Measurements from ENCODE around the gene PAX4. TPM values are rescaled to one million over a fixed set of nuclear protein-coding genes. Genes with fewer than 3 reads are reported as not detected.

Gene PAX4
- total and polyA plus RNA-seq, 9 of the 15 experiments (the other 6 are each of a cell fraction or from before 2014, with no cell fraction given), result not detected

GRCh38 chr7:127588019-127588696 lies 29.8 kb downstream of the PAX4 start, which contains the start of gene ARF5 (continued):
- TF ChIP-seq ZBTB11 (CRISPR knock-in tag; IDR thresholded peaks at IDR 0.05), result peak in 1 of 3 experiments; percentile 61; a peak in 2 of 6 replicates
- TF ChIP-seq NR1H2 (CRISPR knock-in tag; IDR thresholded peaks at IDR 0.05), result no peak
- no peak for TF ChIP-seq TSC22D4 (tag; IDR thresholded peaks at IDR 0.05)
- no peak for TF ChIP-seq RBM39 (optimal IDR thresholded peaks at IDR 0.05; ENCODE audit: low read depth, low read length)
- no peak; the same call in 1 of the 2 replicates for TF ChIP-seq MYC (IDR thresholded peaks at IDR 0.05; ENCODE audit: low read depth, low read length)
- no peak for TF ChIP-seq MYC (CRISPR knock-in tag; IDR thresholded peaks at IDR 0.05; ENCODE audit: borderline replicate concordance, low read depth)
- TF ChIP-seq PCBP1 (IDR thresholded peaks at IDR 0.05; ENCODE audit: low read depth, low read length, poor library complexity, severe bottlenecking), result no peak
- TF ChIP-seq TCF3 (CRISPR knock-in tag; IDR thresholded peaks at IDR 0.05), result no peak
- peak; percentile 91 for TF ChIP-seq ZFX (CRISPR knock-in tag; IDR thresholded peaks at IDR 0.05)
- TF ChIP-seq EP300 (IDR thresholded peaks at IDR 0.05; ENCODE audit: low read length), result no peak
- TF ChIP-seq FOXJ2 (tag; IDR thresholded peaks at IDR 0.05), result no peak
- no peak for TF ChIP-seq ZFPM2 (CRISPR knock-in tag; IDR thresholded peaks at IDR 0.05)
- no peak for TF ChIP-seq RFX1 (IDR thresholded peaks at IDR 0.05)
- no peak for TF ChIP-seq CGGBP1 (CRISPR knock-in tag; IDR thresholded peaks at IDR 0.05)
- no peak for TF ChIP-seq ATF2 (CRISPR knock-in tag; IDR thresholded peaks at IDR 0.05)
- no peak for TF ChIP-seq FOXJ3 (CRISPR knock-in tag; IDR thresholded peaks at IDR 0.05)
- TF ChIP-seq MTA1 (IDR thresholded peaks at IDR 0.05; ENCODE audit: borderline replicate concordance), result no peak
- no peak for TF ChIP-seq ZNF212 (CRISPR knock-in tag; IDR thresholded peaks at IDR 0.05)
- TF ChIP-seq GTF2E2 (tag; IDR thresholded peaks at IDR 0.05), result peak; percentile 85
- no peak for TF ChIP-seq IRF2 (CRISPR knock-in tag; IDR thresholded peaks at IDR 0.05)
- TF ChIP-seq ZNF316 (IDR thresholded peaks at IDR 0.05), result no peak
- no peak for TF ChIP-seq ARNT (IDR thresholded peaks at IDR 0.05)

Measured in K562 (cell line).